ENCODE data around the gene ST3GAL4. TPM values are rescaled to one million over a fixed set of nuclear protein-coding genes. Genes with fewer than 3 reads are reported as not detected.

Gene ST3GAL4
- total RNA-seq, 1 experiment from 2014 or later = 13.1 TPM

GRCh38 chr11:126396965-126397364, 41.5 kb downstream of the ST3GAL4 start:
- H3K27ac ChIP-seq (ENCODE audit: low read depth, low read length) = no peak overlapping the region
- no peaks in the 10 kb centered on the region for H3K4me1 ChIP-seq (ENCODE audit: control insufficient read depth in 1 of 2, insufficient read depth in 2 of 2, low read length in 2 of 2)
- POLR2A ChIA-PET = no interaction called here
- H2AFZ ChIP-seq (ENCODE audit: low read depth, low read length, poor library complexity, severe bottlenecking) = no peak overlapping the region
- H4K20me1 ChIP-seq (ENCODE audit: insufficient read depth) = no peaks in the 10 kb centered on the region
- TF ChIP-seq TCF7L2 (IDR thresholded peaks at IDR 0.05; ENCODE audit: borderline replicate concordance, extremely low read depth, insufficient read depth, insufficient read length) (no peak), CEBPB (IDR thresholded peaks at IDR 0.05; ENCODE audit: low read depth) (no peak), EZH2 (IDR thresholded peaks at IDR 0.05) (no peak), SIN3A (IDR thresholded peaks at IDR 0.05; ENCODE audit: low read depth) (no peak), EGR1 (IDR thresholded peaks at IDR 0.05; ENCODE audit: low read depth) (no peak), JUND (IDR thresholded peaks at IDR 0.05) (no peak), CTCF (IDR thresholded peaks at IDR 0.05 in 2 of 3, conservative IDR thresholded peaks at IDR 0.05 in 1 of 3; ENCODE audit: borderline replicate concordance in 1 of 3, insufficient read depth in 1 of 3, low read depth in 2 of 3, low read length in 2 of 3) (no peak), RAD21 (IDR thresholded peaks at IDR 0.05; ENCODE audit: low read depth) (no peak), EZH2phosphoT487 (IDR thresholded peaks at IDR 0.05; ENCODE audit: borderline replicate concordance) (no peak), MAX (IDR thresholded peaks at IDR 0.05) (no peak), POLR2A (IDR thresholded peaks at IDR 0.05; ENCODE audit: borderline replicate concordance, extremely low read depth, insufficient read depth, insufficient read length) (no peak), FOSL1 (IDR thresholded peaks at IDR 0.05; ENCODE audit: low read depth) (no peak), ZBTB33 (IDR thresholded peaks at IDR 0.05; ENCODE audit: extremely low read depth, insufficient replicate concordance, low read length) (no peak)
- intact Hi-C loops (cut with micrococcal nuclease) = no loop called here
- no peaks in the 10 kb centered on the region for H3K79me2 ChIP-seq (ENCODE audit: insufficient read depth, low read length)
- RAD21 ChIA-PET (ENCODE audit: low non-redundant PET in 1 of 2, low total read pairs in 2 of 2, uncharacterized antibody in 2 of 2, unreplicated experiment in 2 of 2) = no interaction called here
- ATAC-seq (no peak), DNase-seq (ENCODE audit: low read depth, low spot score) (no peak)
- BruUV-seq (replicated peaks) = no TSS peak
- CTCF ChIA-PET = no interaction called here
- no peaks in the 10 kb centered on the region for H3K36me3 ChIP-seq (ENCODE audit: control insufficient read depth in 1 of 2, insufficient read depth in 2 of 2, low read length in 2 of 2)
- H3K9ac ChIP-seq (ENCODE audit: low read length) = no peak overlapping the region
- H3K9me3 ChIP-seq (ENCODE audit: control insufficient read depth in 1 of 2, insufficient read depth in 1 of 2, low read depth in 1 of 2, low read length in 2 of 2) = no peaks in the 10 kb centered on the region
- no peak overlapping the region for H3K4me2 ChIP-seq (ENCODE audit: low read length)
- no peaks in the 10 kb centered on the region for H3K27me3 ChIP-seq (ENCODE audit: insufficient read depth, low read length)
- no peaks in the 10 kb centered on the region for H3K9me2 ChIP-seq (ENCODE audit: insufficient read depth)
- no peak overlapping the region for H3K4me3 ChIP-seq (replicated peaks in 1 of 2; ENCODE audit: low read depth in 1 of 2, low read length in 2 of 2)

All from HCT116 (cell line).